Measurements from ENCODE around the gene ADISSP.

The ADISSP gene

GRCh38 chr20:3755814-3756480, 11.6 kb downstream of the ADISSP start:
- peak in 4 of 58 donors; percentile 20 to 60 (median 28) for DNase-seq

GRCh38 chr20:3755269-3755668, 12.3 kb downstream of the ADISSP start:
- no peak for DNase-seq

GRCh38 chr20:3754276-3754630, 13.3 kb downstream of the ADISSP start:
- DNase-seq: no peak

GRCh38 chr20:3753501-3754275, 13.9 kb downstream of the ADISSP start:
- peak in 1 of 58 donors; percentile 16 for DNase-seq

- peak in 36 of 58 donors; percentile 8 to 65 (median 30) for DNase-seq
These were observed 14.5 kb downstream of the ADISSP start for GRCh38 chr20:3753098-3753497.

- DNase-seq: no peak
These were observed 15.2 kb downstream of the ADISSP start for GRCh38 chr20:3752386-3752759.

- DNase-seq: peak in 8 of 58 donors; percentile 9 to 45 (median 22)
These were observed 15.7 kb downstream of the ADISSP start for GRCh38 chr20:3751675-3752385.

- no peak for DNase-seq
These were observed 16.3 kb downstream of the ADISSP start for GRCh38 chr20:3751305-3751674.

- DNase-seq: peak in 7 of 58 donors; percentile 17 to 33 (median 25)
These were observed 17.6 kb downstream of the ADISSP start for GRCh38 chr20:3749689-3750531.

- no peak for DNase-seq
These were observed 18.4 kb downstream of the ADISSP start for GRCh38 chr20:3749087-3749688.

- DNase-seq: no peak
These were observed 19.5 kb downstream of the ADISSP start for GRCh38 chr20:3748073-3748472.

GRCh38 chr20:3747471-3747870, 20.1 kb downstream of the ADISSP start:
- DNase-seq: no peak

GRCh38 chr20:3745686-3746173, 21.8 kb downstream of the ADISSP start:
- no peak for DNase-seq

GRCh38 chr20:3744806-3745685, 22.5 kb downstream of the ADISSP start:
- peak in 5 of 58 donors; percentile 17 to 78 (median 36) for DNase-seq

GRCh38 chr20:3744037-3744436, 23.5 kb downstream of the ADISSP start:
- DNase-seq: no peak

- DNase-seq: no peak
These were observed 24.3 kb downstream of the ADISSP start for GRCh38 chr20:3743251-3743650.

- DNase-seq: no peak
These were observed 25.6 kb downstream of the ADISSP start for GRCh38 chr20:3741836-3742458.

GRCh38 chr20:3740615-3741301, 26.8 kb downstream of the ADISSP start:
- DNase-seq: no peak

Measured in anterior cingulate cortex (tissue), 58 donors.